CD4-positive, alpha-beta T cell treated with Interleukin-2 at 100 ng/mL for 4 hours (primary cell): ENCODE results near the gene PSMA2.
A peak's percentile ranks its signal among the peaks of the same experiment; 100 is the strongest.

Source experiments
- DNase-seq: peaks from one replicate; pipeline ENCODE4 v3.0.0-alpha.2; 2020; ENCODE audit warnings: low spot score

PSMA2 gene

GRCh38 chr7:42931834-42932651 is at the start of gene PSMA2, which contains the start of gene MRPL32:
TSS of gene PSMA2 (minus strand) at chr7:42932174. CDS start at chr7:42932158, 16 bp downstream.
TSS of gene MRPL32 (plus strand) at chr7:42932376. CDS start at chr7:42932387, 11 bp downstream.
- DNase-seq, result peak; percentile 97

- no peak for DNase-seq
Observed at GRCh38 chr7:42981601-42982000, 49.6 kb upstream of the PSMA2 start.

DNA sequence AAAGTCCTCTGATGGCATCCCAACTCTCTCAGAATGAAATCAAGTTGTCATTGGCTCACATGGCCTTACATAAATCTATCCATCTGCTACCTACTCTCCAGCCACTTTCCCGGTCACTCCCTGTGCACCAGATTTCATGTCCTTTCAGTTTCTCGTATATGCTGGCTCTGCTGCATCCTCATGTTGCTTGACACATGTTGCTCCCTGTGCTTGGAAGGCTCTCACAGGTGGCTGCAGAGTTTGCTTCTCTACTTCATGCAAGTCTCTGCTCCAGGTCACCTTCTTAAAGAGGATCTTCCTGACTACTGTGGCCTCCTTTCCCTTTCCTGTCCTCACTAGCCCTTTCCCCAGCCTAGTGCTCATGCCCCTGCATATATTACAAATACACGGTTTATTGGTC is 48.5 kb upstream of the PSMA2 start:
- DNase-seq, result no peak

DNA sequence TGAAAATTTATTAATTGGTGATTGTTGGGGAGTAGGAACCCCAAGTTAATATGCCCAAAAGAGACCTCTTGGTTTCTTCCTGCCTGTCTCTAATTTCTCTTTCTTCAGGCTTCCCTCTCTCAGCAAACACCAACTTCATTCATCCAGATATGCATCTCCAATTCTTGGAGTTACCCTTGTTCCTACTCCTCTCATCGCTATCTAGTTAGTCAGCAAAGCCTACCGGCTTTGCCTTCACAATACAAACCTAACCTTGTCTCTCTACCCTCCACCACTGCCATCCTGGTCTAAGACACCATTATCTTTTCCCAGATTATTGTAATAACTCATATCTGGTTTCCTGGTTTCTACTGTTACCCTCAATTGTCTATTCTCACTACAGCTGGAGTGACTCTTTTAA is 48.1 kb upstream of the PSMA2 start:
- DNase-seq, result no peak

DNA sequence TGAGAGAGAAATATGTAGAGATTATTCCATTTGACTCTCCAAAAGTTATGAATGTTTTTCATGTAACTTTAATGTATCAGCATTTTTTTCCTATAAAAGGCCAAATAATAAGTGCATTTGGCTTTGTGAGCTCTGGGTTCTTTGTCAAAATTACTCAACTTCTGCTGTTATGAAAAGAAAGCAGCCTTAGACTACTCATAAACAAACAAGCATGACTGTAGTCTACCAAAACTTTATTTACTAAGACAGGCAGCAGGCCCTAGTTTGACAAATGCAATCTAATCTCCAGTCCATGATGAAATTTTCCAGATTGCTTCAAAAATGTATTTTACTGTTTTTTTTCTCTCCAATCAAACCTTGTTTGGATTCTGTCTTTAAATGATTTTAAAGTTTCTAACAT is 46.5 kb upstream of the PSMA2 start:
- no peak for DNase-seq

GRCh38 chr7:42976371-42976770 is 44.4 kb upstream of the PSMA2 start:
- no peak for DNase-seq

DNA sequence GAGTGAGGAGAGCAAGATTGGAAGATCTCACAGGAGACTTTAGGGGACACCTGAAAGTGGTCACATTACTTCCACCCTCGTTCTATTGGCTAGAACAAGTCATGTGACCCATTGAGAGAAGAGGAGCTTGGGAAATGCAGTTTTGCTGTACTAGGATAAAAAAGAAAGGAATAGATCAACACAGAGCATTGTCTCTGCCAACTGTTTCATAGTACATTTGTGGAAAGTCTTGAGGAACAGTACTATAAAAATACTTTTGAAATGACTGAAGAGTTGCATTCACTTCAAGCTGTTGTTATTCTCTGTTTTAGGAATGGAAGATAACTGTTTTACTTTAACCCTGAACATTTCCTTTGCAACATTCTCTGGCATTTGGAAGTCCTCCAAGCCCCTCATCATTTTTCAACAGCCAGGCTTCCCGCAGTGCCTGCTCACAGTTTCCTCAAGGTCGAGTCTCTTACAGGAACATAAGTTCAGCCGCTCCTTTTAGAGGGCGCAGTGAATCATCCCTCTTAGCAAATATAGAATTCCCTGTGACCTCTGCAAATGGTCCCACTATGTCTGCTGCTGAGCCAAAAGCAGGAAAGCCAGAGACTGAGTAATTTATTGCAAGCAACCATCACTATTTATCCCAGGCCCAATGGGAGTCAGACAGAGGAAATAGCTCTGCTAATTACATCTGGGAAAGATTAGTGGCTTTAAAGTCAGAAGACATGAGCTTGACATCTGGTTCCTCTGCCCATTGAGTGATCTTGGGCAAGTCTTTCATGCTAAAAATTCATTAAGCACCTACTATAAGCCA is 40.9 kb upstream of the PSMA2 start:
- no peak for DNase-seq

DNA sequence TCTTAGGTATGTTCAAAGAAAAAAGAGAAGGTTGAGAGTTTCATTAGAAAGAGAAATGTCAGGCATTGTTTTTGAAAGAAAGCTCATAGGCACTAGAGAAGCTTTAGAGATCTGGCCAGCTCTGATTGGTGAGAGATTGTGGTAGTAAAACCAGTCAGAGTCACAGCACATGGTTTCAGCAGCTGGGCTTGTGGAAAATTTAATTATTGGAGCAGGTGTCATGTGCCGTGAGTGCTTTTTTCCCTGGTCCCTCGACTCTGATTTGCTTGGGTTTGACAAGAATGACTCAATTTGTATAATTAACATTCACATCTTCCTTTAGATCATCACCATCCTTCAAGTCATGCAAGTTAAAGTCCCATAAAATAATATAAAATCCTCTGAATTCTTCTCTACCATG is 35.4 kb upstream of the PSMA2 start:
- no peak for DNase-seq

DNA sequence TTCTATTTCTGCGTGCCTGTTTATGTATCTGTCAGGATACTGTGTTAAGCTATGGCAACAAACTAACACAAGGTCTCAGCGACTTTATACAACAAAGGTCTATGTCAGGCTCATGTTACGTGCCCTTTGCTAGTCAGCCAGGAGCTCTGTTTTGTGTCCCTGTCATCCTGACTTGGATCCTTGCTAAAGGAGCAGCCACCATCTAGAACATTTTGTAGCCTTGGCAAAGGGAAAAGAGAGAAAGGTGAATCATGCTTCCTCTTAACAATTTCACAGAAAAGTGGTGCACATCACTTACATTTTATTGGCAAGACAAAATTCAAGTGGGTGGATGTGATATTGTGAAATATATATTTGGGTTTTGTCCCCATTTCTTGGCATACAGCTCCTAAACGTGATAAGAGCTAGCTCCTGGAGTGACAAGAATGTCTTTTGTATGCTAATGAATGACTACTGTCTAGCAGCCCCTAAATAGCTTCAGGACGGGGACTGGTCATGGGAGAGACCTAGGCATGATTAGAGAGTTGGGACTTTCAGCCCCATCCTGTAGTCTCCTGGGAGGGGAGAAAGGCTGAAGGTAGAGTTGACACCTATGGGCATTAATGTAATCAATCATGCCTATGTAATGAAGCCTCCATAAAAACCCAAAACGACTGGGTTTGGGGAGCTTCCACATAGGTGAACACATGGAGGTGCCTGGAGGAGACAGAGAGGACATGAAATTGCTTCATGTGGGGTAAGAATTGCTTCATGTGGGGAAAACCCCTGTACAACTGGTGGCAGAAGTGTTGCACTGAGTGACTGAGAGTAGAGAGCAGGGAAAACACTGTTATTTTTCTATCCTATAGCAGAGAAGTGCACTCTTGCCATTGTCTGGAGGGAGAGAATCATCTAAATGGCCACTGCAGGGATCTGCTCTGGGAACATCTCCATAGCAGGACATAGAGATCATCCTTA is 33.2 kb upstream of the PSMA2 start:
- DNase-seq, result no peak

DNA sequence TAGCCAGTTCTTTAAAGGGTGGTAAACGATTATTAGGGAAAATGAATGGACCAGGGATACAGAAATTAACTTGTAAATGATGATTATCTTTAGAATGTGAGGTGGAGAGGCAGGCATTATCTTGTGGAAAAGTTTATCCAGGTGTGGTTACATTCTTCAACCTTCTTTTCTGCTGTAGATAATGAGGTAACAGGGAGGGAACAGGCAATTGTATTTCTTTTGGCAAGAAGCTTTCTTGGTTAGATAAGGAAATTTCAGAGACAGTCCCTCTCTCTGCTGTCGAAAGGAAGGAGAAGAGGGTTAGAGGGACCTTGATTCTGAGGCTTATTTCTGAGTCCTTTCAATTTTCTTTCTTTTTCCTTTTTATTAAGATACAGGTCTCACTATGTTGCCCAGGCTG is 32.3 kb upstream of the PSMA2 start:
- no peak for DNase-seq

DNA sequence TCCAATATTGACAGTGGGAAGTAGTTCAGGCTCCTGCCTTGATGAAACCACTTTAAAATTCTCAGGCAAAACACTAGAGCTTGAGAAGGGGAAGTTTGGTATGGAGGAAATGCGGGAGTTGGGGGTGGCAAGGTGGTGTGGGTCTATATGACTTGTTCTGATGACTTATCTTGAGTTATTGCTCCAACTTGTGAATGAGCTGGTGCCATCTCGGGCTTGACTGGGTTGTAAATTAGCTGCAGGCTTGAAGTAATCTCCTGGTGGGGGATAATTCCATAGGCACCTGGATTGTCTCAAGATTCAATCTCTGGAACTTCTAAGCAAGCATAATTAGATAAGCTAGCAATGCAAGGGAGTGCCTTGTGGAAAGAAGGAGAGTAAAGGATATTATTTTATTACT is 29.2 kb upstream of the PSMA2 start:
- no peak for DNase-seq

GRCh38 chr7:42960762-42961161 is 28.8 kb upstream of the PSMA2 start:
- no peak for DNase-seq

DNA sequence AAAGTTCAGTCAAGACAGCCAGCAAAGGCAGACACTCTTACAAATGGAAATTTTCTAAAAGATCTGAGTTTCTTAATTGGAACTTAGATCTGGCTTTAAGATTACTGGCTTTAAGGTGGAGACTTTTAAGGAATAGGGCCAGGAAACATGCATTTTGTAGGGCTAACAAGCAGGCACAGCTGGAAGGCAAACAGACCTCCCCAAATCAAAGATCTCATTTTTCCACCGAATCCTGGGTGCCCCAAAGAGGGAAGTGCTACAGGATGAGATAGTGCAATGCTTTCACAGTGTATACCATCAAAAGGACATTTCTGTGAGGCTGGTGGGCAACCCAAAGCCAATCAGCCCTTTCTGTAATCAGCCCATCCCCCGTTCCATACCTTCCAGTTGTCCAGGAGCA is 27.6 kb upstream of the PSMA2 start:
- DNase-seq, result no peak

DNA sequence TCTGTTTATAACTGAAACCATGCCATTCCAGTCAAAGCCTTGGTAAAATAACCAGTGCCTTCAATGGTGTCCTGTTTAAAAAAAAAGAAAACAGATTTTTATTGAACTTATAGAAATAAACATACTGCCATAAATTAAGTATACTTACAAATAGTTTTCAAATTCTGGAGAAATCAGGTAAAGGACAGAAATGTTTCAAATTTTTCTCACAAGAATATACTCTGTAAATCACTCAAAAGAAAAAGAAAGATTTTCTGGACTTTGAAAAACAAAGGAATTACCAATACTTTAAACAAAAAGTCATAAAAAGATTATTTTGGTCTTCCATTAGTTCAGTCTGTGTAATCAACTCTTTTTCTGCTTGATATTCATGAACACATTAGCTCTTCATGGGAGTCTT is 24.1 kb upstream of the PSMA2 start:
- no peak for DNase-seq

DNA sequence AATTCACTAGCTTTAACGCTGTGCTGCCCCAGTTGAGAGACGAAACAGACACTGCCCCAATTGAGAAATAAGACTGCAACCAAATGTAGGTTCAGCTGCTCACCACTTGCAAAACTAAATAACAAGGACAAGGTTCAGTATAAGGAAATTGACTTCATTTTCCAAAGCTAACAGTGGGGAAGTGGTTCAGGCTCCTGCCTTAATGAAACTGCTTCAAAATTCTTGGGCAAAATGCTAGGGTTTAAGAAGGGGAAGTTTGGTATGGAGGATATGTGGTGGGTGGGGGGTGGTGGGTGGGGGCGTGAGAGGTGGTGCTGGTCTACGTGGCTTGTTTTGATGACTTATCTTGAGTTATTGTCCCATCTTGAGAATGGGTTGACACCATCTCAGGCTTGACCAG is 22.0 kb upstream of the PSMA2 start:
- no peak for DNase-seq

DNA sequence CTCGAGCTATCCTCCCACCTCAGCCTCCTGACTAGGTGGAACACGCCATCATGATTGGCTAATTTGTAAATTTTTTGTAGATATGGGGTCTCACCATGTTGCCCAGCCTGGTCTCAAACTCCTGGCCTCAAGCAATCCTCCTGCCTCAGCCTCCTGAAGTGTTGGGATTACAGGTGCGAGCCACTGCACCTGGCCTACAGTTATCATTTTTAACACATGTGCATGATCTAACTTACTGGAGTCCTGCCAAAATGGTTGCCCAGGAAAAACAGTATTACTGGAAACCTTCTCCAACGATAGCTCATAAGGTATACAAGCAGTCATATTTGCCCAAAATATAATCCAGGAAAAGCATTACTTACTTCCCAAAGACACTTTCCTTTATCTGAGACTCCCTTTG is 20.4 kb upstream of the PSMA2 start:
- DNase-seq, result no peak

DNA sequence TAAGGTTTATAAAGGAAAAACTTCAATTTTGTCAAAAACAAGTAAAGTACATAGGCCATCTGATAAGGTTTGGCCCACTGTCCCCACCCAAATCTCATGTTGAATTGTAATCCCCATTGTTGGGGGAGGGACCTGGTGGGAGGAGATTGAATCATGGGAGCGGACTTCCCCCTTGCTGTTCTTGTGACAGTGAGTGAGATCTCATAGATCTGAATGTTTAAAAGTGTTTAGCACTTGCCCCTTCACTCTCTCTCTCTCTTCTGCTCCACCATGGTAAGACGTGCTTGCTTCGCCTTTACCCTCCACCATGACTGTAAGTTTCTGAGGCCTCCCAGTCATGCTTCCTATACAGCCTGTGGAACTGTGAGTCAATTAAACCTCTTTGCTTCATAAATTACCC is 18.4 kb upstream of the PSMA2 start:
- no peak for DNase-seq

DNA sequence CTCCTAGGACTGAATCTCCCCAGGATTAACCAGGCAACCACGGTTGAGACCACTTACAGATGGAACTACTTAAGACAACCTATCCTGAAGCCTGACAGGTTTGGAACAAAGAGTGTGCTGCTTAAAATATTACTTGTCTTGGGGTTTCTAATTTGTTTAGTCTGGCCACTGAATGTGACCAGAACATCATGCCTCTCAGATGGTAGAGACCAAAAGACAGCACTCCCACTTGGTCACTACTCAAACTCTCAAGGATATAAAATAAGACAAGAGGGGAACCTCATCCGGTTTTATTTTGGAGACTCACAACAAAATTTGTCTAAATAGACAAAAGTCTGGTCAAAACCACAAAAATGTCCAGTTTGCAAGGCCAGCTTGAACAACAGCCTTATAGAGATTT is 15.5 kb upstream of the PSMA2 start:
- DNase-seq, result no peak

DNA sequence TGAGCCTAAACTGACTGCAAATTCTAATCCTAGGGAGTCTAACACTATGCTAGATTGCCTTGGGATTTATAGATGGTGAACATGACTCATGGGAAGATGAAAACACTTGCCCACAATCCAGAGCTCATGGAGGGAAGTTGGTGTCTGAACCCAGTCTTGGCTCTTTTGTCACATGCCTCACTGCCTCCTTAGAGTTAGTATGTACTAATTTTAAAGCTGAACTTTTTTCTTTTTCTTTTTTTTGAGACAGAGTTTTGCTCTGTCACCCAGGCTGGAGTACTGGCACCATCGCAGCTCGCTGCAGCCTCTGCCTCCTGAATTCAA is 14.6 kb upstream of the PSMA2 start:
- DNase-seq, result no peak

DNA sequence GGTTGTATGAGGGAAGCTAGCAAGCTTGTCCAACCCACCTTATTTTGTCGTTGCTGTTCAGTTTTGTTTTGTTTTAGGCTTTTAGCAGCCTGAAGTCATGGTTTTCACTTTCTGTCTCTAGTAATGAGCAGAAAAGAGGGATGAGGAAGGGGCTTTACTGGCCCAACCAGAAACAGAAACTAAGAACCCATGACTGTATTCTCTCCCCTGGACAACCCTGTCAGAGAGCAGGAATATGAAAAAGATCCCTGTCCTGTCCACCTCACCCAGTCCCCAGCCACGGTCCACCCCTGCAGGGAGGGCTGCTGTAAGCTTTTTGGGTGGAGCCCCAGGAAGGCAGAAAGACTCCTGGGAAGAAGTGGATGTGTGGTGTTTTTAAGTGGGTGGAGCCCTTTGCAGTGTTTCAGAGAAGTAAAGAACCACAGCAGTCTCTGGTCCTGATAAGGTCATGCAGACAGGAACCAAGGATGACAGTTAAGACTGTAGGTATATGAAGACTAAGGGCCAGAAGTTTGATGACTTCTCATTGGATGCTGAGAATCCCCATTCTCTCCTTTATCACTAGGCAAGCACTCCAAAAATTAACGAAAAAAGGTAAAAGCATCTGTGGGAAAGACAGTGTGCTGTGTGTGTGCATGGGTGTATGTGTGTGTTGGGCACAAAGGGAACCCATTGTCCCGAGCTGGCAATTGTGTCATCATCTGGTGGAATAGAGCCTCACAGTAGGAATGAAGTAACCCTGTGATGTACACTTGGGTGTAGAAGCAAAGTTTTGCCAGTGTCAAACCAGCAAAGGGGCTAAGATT is 14.1 kb upstream of the PSMA2 start:
- no peak for DNase-seq
